Measurements from ENCODE around the gene UBE2G1.

- TF ChIP-seq POLR2A (IDR thresholded peaks at IDR 0.05) (no peak), CTCF (IDR thresholded peaks at IDR 0.05 in 4 of 5, conservative IDR thresholded peaks at IDR 0.05 in 1 of 5) (no peak)
Measured at GRCh38 chr17:4314618-4315017, 51.9 kb downstream of the UBE2G1 start.
